ENCODE results near the gene NEK11. TPM values are rescaled to one million over a fixed set of nuclear protein-coding genes. Genes with fewer than 3 reads are reported as not detected.

NEK11 gene
- polyA plus RNA-seq, 1 donor from 2014 or later, result 6.1 TPM

DNA sequence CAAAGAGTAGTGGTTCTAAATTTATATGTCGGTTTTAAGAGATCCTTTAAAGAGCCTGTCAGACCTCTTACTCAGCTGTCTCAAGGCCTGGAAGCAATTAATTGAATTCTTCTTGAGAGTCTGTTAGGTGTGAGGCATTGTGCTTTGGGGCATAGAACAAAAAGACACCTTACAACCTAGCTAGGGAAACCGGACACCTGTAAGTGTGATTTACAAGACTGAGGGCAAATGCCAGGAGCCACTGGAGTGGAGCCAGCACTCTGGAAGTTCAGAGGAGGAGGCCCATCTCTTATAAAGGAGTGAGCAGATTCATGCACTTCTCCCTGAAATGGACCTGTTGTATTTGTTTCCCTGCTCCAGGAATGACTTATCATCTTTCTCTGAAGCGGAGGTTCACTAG is 257.2 kb downstream of the NEK11 start:
- Histone ChIP-seq H3K9me2 (ENCODE audit: insufficient read depth, low read length) (no peaks in the 10 kb centered on the region), H3K9ac (ENCODE audit: low read length) (no peak overlapping the region), H3K27me3 (ENCODE audit: insufficient read depth, low read depth, low read length) (no peaks in the 10 kb centered on the region), H3K27ac (ENCODE audit: low read length) (no peak overlapping the region), H2AFZ (ENCODE audit: low read depth, low read length) (no peak overlapping the region), H4K20me1 (ENCODE audit: insufficient read depth) (no peaks in the 10 kb centered on the region), H3F3A (ENCODE audit: insufficient read depth, low read length, poor library complexity, severe bottlenecking) (no peaks in the 10 kb centered on the region), H3K4me3 (ENCODE audit: low read length) (no peak overlapping the region), H3K36me3 (ENCODE audit: insufficient read depth, low read length) (no peaks in the 10 kb centered on the region), H3K4me2 (ENCODE audit: low read length) (no peak overlapping the region), H3K9me3 (ENCODE audit: low read length) (no peaks in the 10 kb centered on the region), H3K79me2 (replicated peaks; ENCODE audit: insufficient read depth, low read length) (no peaks in the 10 kb centered on the region)
- TF ChIP-seq, protein P1, sequence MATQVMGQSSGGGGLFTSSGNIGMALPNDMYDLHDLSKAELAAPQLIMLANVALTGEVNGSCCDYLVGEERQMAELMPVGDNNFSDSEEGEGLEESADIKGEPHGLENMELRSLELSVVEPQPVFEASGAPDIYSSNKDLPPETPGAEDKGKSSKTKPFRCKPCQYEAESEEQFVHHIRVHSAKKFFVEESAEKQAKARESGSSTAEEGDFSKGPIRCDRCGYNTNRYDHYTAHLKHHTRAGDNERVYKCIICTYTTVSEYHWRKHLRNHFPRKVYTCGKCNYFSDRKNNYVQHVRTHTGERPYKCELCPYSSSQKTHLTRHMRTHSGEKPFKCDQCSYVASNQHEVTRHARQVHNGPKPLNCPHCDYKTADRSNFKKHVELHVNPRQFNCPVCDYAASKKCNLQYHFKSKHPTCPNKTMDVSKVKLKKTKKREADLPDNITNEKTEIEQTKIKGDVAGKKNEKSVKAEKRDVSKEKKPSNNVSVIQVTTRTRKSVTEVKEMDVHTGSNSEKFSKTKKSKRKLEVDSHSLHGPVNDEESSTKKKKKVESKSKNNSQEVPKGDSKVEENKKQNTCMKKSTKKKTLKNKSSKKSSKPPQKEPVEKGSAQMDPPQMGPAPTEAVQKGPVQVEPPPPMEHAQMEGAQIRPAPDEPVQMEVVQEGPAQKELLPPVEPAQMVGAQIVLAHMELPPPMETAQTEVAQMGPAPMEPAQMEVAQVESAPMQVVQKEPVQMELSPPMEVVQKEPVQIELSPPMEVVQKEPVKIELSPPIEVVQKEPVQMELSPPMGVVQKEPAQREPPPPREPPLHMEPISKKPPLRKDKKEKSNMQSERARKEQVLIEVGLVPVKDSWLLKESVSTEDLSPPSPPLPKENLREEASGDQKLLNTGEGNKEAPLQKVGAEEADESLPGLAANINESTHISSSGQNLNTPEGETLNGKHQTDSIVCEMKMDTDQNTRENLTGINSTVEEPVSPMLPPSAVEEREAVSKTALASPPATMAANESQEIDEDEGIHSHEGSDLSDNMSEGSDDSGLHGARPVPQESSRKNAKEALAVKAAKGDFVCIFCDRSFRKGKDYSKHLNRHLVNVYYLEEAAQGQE (IDR thresholded peaks at IDR 0.05; ENCODE audit: borderline replicate concordance), result no peak
- no peak for TF ChIP-seq MXI1 (conservative IDR thresholded peaks at IDR 0.05; ENCODE audit: poor library complexity, severe bottlenecking)
- no peak for TF ChIP-seq RAD21 (conservative IDR thresholded peaks at IDR 0.05)
- no peak for TF ChIP-seq EP300 (conservative IDR thresholded peaks at IDR 0.05; ENCODE audit: poor library complexity, severe bottlenecking)
- TF ChIP-seq, protein P2, sequence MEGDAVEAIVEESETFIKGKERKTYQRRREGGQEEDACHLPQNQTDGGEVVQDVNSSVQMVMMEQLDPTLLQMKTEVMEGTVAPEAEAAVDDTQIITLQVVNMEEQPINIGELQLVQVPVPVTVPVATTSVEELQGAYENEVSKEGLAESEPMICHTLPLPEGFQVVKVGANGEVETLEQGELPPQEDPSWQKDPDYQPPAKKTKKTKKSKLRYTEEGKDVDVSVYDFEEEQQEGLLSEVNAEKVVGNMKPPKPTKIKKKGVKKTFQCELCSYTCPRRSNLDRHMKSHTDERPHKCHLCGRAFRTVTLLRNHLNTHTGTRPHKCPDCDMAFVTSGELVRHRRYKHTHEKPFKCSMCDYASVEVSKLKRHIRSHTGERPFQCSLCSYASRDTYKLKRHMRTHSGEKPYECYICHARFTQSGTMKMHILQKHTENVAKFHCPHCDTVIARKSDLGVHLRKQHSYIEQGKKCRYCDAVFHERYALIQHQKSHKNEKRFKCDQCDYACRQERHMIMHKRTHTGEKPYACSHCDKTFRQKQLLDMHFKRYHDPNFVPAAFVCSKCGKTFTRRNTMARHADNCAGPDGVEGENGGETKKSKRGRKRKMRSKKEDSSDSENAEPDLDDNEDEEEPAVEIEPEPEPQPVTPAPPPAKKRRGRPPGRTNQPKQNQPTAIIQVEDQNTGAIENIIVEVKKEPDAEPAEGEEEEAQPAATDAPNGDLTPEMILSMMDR (IDR thresholded peaks at IDR 0.05; ENCODE audit: poor library complexity, severe bottlenecking), result no peak
- no peak for TF ChIP-seq EZH2 (IDR thresholded peaks at IDR 0.05; ENCODE audit: borderline replicate concordance, insufficient read depth, low read length, poor library complexity, severe bottlenecking)
- TF ChIP-seq SMC3 (conservative IDR thresholded peaks at IDR 0.05; ENCODE audit: poor library complexity), result no peak
- TF ChIP-seq TAF1 (IDR thresholded peaks at IDR 0.05; ENCODE audit: low read depth), result no peak
- TF ChIP-seq POLR2AphosphoS5 (IDR thresholded peaks at IDR 0.05), result no peak

- no peak overlapping the region for H3K4me2 ChIP-seq (ENCODE audit: low read length)
Observed at GRCh38 chr3:131284302-131284701, 257.6 kb downstream of the NEK11 start.

More at GRCh38 chr3:131284302-131284701, 257.6 kb downstream of the NEK11 start:
- no peak overlapping the region for H3K9ac ChIP-seq (ENCODE audit: low read length)
- no peaks in the 10 kb centered on the region for H3K27me3 ChIP-seq (ENCODE audit: insufficient read depth, low read depth, low read length)
- no peaks in the 10 kb centered on the region for H3F3A ChIP-seq (ENCODE audit: insufficient read depth, low read length, poor library complexity, severe bottlenecking)
- no peaks in the 10 kb centered on the region for H3K9me3 ChIP-seq (ENCODE audit: low read length)
- H2AFZ ChIP-seq (ENCODE audit: low read depth, low read length), result no peak overlapping the region
- no peaks in the 10 kb centered on the region for H3K79me2 ChIP-seq (replicated peaks; ENCODE audit: insufficient read depth, low read length)
- no peaks in the 10 kb centered on the region for H4K20me1 ChIP-seq (ENCODE audit: insufficient read depth)
- H3K27ac ChIP-seq (ENCODE audit: low read length), result no peak overlapping the region
- no peaks in the 10 kb centered on the region for H3K9me2 ChIP-seq (ENCODE audit: insufficient read depth, low read length)
- no peak for TF ChIP-seq EP300 (conservative IDR thresholded peaks at IDR 0.05; ENCODE audit: poor library complexity, severe bottlenecking)
- TF ChIP-seq SMC3 (conservative IDR thresholded peaks at IDR 0.05; ENCODE audit: poor library complexity), result no peak
- no peak for TF ChIP-seq MXI1 (conservative IDR thresholded peaks at IDR 0.05; ENCODE audit: poor library complexity, severe bottlenecking)
- TF ChIP-seq, protein P1 (IDR thresholded peaks at IDR 0.05; ENCODE audit: borderline replicate concordance), result no peak
- no peak for TF ChIP-seq RAD21 (conservative IDR thresholded peaks at IDR 0.05)
- no peak for TF ChIP-seq TAF1 (IDR thresholded peaks at IDR 0.05; ENCODE audit: low read depth)
- no peak for TF ChIP-seq EZH2 (IDR thresholded peaks at IDR 0.05; ENCODE audit: borderline replicate concordance, insufficient read depth, low read length, poor library complexity, severe bottlenecking)
- no peak for TF ChIP-seq POLR2AphosphoS5 (IDR thresholded peaks at IDR 0.05)
- TF ChIP-seq, protein P2 (IDR thresholded peaks at IDR 0.05; ENCODE audit: poor library complexity, severe bottlenecking), result no peak
- H3K4me3 ChIP-seq (ENCODE audit: low read length), result no peak overlapping the region
- H3K36me3 ChIP-seq (ENCODE audit: insufficient read depth, low read length), result no peaks in the 10 kb centered on the region
